ENCODE data around the gene TMEM145.
"Not testable (repeated sequence)": the region's sequence is repeated elsewhere in the genome, so short reads cannot be mapped to it uniquely, and the experiment has no call there.

TMEM145 gene

DNA sequence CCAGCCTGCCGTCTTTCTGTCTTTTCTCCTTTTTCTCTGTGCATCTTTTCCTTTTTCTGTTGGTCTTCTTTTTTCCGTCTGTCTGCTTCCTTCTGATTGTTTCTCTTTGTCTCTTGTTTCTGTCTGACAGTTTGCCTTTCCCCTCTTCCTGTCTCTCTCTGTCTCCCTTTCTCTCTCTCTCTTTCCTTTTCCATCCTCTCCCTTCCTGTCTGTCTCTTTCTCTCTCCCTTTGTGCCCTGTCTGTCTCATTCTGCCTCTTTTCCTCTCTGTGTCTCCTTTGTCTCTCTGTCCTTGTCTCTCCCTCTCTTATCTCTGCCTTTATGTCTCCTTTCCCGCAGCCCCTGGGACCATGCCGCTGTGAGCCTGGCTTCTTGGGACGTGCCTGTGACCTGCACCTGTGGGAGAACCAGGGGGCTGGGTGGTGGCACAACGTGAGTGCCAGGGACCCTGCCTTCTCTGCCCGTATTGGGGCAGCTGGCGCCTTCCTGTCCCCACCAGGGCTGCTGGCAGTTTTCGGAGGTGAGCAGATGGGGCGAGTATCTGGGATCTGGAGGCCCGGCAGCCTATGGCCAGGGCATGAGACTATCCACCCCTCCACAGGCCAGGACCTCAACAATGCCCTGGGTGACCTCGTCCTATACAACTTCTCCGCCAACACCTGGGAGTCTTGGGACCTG is 21.7 kb downstream of the TMEM145 start:
- no peak for DNase-seq (ENCODE audit: low read depth, low spot score)

DNA sequence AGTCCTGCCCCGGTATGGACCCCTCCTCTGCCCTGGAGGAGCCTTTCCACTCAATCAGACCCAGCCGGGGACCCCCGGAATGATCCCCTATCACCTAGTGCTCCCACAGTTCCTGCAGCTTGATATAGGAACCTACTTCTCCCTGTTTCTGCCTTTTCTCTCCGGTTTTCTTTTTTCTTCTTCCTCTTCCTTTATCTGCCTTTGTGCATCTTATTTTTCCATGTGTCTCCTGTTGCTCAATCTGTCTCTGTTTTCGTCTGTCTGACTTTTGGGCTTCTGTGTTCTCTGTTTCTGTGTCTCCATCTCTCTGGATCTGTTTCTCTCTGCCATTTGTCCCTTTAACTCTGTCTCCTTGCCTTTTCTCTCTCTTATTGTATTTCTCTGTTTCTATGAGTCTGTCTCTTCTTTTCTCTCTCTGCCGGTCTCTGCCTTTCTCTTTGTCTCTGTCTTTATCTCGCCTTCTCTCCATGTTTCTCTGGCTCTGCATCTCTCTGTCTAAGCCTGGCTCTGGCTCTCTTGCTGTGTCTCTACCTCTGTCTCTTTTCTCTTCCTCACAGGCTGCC is 22.3 kb downstream of the TMEM145 start:
- DNase-seq (ENCODE audit: low read depth, low spot score): no peak

DNA sequence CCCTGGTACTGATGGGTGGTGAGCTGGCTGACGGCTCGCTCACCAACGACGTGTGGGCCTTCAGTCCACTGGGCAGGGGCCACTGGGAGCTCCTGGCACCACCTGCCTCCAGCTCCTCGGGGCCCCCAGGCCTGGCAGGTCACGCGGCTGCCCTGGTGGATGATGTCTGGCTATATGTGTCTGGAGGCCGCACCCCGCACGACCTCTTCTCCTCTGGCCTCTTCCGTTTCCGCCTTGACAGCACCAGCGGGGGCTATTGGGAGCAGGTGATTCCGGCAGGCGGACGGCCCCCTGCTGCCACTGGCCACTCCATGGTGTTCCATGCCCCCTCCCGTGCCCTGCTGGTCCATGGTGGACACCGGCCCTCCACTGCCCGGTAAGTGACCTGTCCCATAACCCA is 22.9 kb downstream of the TMEM145 start:
- no peak for DNase-seq (ENCODE audit: low read depth, low spot score)

DNA sequence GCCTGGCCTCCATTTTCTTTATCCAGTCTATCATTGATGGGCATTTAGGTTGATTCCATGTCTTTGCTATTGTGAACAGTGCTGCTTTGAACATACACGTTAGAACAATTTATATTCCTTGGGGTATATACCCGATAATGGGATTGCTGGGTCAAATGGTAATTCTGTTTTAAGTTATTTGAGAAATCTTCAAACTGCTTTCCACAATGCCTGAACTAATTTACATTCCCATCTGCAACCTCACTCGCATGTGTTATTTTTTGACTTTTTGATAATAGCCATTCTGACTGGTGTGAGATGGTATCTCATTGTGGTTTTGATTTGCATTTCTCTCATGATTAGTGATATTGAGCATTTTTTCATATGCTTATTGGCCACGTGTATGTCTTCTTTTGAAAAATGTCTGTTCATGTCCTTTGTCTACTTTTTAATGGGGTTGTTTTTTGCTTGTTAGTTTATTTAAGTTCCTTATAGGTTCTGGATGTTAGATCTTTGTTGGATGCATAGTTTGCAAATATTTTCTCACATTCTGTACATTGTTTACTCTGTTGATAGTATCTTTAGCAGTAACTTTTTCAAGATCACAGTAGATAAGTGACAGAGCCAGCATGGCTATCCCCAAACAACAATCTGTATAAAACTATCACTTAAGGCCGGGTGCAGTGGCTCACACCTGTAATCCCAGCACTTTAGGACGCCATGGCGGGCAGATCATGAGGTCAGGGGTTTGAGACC is 26.2 kb downstream of the TMEM145 start:
- DNase-seq (ENCODE audit: low read depth, low spot score): not testable (repeated sequence)

DNA sequence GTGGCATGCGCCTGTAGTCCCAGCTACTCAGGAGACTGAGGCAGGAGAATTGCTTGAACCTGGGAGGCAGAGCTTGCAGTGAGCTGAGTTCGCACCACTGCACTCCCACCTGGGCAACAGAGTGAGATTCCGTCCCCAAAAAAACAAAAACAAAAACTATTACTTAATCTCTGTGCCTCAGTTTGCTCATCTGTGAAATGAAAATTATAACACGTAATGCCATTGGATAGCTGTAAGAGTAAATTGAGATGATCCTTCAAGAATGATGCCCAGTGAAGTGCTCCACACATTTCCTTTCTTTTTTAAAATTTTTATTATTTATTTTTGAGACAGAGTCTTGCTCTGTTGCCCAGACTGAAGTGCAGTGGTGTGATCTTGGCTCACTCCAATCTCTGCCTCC is 26.8 kb downstream of the TMEM145 start:
- not testable (repeated sequence) for DNase-seq (ENCODE audit: low read depth, low spot score)

DNA sequence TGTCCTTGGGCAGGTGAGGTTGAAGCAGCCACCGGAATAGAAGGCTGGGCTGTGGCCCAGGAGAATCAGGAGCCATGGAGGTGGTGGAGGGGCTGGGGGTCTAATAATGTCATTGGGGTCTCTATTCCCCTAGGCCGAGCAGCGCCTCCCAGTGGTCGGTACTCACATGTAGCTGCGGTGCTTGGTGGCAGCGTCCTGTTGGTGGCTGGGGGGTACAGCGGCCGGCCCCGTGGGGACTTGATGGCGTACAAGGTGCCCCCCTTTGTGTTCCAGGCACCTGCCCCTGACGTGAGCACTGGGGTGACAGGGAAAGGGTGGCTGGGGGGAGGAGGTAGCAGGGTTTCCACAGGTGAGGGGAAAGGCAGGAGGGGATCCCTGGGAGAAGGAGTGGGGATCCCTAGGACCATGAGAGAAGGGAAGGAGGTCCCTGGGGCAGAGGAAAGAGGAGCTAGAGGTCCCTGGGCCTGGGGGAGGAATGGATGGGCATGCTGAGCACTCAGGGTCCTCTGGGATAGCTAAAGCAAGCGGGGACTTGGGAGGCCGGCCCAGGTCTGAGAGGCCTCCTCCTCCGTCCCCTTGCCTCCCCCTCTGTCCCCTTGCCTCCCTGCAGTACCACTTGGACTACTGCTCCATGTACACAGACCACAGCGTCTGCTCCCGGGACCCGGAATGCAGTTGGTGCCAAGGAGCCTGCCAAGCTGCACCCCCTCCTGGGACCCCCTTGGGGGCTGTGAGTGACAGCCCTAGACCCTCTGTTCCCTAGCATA is 30.4 kb downstream of the TMEM145 start:
- no peak for DNase-seq (ENCODE audit: low read depth, low spot score)

DNA sequence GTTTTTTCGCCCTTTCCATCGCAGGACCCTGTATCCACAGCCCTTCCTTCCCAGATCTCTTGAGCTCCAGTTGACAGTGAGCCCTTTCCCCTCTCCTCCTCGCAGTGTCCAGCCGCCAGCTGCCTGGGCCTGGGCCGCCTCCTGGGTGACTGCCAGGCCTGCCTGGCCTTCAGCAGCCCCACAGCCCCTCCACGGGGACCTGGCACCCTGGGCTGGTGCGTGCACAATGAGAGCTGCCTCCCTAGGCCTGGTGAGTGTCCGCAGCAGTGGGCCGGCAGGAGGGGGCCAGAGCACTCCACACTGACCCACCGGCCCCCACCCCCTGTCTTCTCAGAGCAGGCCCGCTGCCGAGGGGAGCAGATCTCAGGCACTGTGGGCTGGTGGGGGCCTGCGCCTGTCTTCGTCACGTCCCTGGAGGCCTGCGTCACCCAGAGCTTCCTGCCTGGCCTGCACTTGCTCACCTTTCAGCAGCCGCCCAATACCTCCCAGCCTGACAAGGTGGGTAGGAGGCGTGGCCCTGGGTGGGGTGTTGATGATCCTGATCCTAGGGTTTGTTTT is 31.3 kb downstream of the TMEM145 start:
- DNase-seq (ENCODE audit: low read depth, low spot score): no peak

DNA sequence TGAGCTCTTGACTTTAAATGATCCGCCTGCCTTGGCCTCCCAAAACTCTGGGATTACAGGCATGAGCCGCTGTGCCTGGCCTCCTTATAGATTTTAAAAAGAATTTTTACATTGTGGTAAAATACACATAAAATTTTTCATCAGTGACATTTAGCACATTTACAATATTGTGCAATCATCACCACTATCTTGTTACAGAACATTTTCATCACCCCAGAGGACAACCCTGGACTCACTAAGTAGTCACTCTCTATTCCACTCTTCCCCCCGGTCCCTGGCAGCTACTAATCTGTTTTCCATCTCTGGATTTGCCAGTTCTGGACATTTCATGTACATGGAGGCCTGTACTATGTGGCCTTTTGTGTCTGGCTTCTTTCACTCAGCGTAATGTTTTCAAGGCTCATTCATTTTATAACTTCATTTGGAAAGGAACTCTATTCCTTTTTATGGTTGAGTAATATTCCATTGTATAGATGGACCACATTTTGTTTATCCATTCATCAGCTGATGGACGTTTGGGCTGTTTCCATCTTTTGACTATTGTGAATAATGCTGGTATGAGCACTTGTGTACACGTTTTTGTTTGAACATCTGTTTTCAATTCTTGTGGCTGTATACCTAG is 32.2 kb downstream of the TMEM145 start:
- DNase-seq (ENCODE audit: low read depth, low spot score): no peak

DNA sequence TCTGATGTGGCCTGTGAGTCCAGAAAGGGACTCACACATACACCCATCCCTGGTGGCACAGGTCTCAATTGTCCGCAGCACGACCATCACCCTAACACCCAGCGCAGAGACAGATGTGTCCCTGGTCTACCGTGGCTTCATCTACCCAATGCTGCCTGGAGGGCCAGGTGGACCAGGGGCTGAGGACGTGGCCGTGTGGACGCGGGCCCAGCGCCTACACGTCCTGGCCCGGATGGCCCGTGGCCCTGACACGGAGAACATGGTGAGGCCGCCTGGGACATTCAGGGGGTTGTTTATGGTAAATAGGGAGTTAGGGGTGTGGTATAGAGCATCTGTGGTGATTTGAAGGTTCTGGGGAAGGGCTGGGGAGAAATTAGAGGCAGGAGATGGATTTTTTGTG is 35.1 kb downstream of the TMEM145 start:
- DNase-seq (ENCODE audit: low read depth, low spot score): no peak

DNA sequence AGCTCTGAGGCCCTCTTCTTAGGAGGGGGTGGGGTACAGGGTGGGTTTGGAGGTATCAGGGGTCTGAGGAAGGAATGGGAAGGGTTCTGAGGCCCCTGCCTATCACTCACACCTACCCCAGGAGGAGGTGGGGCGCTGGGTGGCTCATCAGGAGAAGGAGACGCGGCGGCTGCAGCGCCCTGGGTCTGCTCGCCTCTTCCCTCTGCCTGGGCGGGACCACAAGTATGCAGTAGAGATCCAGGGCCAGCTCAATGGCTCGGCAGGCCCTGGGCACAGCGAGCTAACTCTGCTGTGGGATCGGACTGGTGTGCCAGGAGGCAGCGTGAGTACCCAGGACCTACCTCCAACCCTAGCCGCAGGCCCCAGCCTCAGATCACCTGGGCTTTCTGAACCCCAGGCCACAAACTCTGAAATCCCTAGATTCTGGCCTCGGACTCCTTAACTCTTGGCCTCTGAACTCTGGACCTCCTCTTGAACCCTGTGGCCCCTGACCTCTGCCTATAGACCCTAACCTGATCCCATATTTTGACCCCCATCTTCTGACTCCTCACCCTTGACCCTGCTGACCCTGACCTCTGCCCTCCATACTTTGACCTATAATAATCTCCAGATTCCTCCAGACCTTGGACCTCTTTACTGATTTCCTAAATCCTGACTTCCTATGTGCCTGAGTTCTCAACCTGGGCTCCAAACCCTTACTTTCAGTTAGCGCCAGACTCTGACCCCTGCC is 36.4 kb downstream of the TMEM145 start:
- DNase-seq (ENCODE audit: low read depth, low spot score): no peak

DNA sequence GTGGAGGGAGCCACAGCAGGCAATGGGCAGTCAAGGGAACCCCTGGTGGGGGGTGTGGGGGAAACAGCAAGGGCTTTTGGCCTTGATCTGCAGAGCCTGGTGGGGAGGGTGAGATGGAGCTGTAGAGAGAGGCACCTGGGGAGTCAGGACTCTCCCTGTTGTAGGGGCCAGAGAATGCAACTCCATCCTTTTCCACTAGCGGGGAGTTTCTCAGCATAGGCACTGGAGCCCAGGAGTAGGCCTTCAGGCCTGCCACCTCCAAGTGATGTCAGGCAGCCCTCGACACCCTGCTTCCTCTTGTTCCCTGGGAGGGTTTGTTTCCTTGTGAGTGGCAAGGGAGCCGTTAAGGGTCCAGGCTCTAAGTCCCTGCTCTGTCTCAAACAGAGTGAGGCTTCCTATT is 37.3 kb downstream of the TMEM145 start:
- no peak for DNase-seq (ENCODE audit: low read depth, low spot score)

DNA sequence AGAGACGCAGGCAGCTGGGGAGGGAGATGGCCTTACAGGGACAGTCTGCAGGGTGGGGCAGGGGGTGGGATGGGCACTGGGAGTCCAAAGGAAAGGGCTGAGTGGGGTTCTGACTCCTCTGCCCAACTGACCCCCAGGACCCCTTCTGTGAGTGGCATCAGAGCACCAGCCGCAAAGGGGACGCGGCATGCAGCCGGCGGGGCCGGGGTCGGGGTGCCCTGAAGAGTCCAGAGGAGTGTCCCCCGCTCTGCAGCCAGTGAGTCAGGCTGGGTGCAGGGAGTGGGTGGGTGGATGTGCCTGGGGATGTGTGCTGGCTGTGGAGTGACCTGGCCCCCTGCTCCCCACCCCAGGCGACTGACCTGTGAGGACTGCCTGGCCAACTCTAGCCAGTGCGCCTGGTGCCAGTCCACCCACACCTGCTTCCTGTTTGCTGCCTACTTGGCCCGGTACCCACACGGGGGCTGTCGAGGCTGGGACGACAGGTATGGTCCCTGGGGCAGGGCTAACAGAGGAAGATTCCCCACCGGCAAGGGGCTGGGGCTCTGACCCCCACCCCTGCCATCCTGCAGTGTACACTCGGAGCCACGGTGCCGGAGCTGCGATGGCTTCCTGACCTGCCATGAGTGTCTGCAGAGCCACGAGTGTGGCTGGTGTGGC is 38.1 kb downstream of the TMEM145 start:
- DNase-seq (ENCODE audit: low read depth, low spot score): no peak

DNA sequence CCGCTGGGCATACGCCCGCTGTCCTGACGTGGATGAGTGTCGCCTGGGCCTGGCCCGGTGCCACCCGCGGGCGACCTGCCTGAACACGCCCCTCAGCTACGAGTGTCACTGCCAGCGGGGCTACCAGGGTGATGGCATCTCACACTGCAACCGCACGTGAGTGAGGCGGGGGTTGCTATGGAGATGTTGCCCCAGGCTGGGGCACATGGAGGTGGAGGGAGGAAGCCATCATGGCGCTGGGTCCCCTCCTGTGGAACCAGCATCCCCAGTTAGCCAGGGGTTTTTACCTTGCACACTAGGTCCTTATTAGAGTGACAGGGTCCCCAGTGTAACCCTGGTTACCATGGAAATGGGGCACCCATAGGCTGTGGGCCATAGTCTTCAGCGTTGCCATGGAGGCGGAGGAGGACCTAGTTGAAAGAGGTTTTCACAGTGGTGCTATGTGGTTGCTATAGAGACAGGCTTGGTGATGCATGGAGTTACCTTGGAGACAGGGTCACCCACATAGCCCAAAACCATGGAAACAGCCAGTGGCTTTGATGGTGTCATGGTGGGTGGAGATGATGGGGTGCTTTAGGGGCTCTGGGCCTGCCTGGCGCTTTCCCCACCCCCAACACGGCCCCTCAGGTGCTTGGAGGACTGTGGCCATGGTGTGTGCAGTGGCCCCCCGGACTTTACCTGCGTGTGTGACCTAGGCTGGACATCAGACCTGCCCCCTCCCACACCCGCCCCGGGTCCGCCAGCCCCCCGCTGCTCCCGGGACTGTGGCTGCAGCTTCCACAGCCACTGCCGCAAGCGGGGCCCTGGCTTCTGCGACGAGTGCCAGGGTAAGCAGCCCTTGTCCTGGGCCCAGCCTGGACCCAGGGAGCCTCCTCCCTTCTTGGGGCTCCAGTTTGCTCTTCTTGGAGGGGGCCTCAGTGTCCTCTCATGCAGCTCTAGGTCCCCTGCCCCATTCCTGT is 39.5 kb downstream of the TMEM145 start:
- DNase-seq (ENCODE audit: low read depth, low spot score): no peak

DNA sequence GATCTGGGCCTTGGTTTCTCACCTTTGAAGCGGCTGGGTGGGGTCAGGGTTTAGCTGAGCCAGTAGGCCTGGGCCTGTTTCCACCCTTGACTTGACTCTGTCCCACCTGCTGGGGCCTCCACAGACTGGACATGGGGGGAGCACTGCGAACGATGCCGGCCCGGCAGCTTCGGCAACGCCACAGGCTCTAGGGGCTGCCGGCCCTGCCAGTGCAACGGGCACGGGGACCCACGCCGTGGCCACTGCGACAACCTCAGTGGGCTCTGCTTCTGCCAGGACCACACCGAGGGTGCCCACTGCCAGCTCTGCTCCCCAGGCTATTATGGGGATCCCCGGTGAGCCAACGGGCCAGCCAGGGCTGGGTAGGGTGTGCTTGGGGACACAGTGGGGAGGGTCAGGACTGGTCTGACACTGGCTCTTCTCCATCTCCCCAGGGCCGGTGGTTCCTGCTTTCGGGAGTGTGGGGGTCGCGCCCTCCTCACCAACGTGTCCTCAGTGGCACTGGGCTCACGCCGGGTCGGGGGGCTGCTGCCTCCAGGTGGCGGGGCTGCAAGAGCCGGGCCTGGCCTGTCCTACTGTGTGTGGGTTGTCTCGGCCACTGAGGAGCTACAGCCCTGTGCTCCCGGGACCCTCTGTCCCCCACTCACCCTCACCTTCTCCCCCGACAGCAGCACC is 40.4 kb downstream of the TMEM145 start:
- DNase-seq (ENCODE audit: low read depth, low spot score): no peak

DNA sequence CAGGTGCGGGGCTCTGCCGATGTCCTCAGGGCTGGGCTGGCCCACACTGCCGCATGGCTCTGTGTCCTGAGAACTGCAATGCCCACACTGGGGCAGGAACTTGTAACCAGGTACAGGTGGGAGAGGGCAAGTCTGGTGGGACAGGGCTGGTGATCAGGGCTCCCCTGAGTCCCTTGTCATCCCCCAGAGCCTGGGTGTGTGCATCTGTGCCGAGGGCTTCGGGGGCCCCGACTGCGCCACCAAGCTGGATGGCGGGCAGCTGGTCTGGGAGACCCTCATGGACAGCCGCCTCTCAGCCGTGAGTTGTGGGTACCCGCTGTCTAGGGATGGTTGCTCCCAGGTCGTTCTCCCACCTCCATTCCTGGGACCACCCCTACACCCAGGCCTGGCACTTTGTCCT is 42.8 kb downstream of the TMEM145 start:
- DNase-seq (ENCODE audit: low read depth, low spot score): no peak

DNA sequence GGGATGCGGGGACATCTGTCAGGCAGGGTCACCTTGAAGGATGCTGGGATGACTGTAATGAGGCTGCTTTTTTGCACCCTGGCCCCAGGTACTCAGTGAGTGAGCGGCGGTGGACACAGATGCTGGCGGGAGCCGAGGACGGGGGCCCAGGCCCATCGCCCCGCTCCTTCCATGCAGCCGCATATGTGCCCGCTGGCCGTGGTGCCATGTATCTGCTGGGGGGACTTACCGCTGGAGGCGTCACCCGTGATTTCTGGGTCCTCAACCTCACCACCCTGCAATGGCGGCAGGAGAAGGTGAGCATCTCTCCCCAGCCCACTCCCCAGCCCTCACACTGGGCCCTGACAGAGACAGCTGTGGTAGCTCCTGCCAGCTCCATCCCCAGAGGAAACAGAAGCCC is 43.6 kb downstream of the TMEM145 start:
- DNase-seq (ENCODE audit: low read depth, low spot score): no peak

DNA sequence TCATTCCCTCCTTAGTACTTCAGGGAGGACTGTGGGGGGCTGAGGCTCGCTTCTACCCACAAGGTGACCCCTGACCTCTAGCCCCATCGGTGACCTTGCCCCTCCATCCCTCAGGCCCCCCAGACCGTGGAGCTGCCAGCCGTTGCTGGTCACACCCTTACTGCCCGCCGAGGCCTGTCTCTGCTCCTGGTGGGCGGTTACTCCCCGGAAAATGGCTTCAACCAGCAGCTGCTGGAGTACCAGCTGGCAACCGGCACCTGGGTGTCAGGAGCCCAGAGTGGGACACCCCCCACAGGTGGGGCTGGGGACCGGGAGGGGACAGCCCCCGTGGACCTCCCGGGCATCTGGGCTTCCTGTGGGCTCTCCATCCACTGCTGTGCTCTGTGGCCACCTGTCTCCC is 44.2 kb downstream of the TMEM145 start:
- DNase-seq (ENCODE audit: low read depth, low spot score): no peak

DNA sequence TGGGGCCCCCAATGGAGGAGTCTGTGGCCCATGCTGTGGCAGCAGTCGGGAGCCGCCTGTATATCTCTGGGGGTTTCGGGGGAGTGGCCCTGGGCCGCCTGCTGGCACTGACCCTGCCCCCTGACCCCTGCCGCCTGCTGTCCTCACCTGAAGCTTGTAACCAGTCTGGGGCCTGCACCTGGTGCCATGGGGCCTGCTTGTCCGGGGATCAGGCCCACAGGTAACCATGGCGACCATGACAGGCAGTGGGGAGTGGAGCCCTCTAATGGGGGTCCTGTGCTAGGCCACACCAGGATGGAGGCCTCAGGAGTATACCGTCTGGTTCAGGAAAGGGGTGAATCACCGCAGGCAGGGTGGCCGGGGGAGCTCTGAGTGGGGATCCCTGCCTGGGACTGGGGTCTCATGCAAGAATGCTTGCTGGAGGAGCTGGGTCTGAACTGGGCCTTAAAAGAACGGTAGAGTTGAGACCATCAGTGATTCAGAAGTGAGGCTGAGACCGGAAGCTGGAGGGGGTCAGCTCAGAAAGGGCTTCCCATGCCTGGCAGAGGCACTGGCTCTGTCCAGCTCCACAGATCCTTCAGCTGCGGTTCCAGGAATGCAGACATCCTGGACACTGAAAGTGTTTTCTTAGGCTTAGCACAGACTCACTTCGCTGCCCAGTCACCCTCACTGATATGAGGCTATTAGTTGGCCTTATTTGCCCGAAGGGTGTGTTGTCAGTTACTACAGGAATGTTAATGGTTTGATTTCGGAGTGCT is 47.9 kb downstream of the TMEM145 start:
- DNase-seq (ENCODE audit: low read depth, low spot score): peak; percentile 40
